ENCODE data around the gene PCDH18. TPM values are rescaled to one million over a fixed set of nuclear protein-coding genes. Genes with fewer than 3 reads are reported as not detected.

Gene PCDH18
- total and polyA plus RNA-seq, 4 donors, result 0.89 to 7.7 (median 2.3) TPM

- Histone ChIP-seq H3K4me3 (ENCODE audit: low read depth in 1 of 3, low read length in 3 of 3) (no peak overlapping the region), H3K9ac (ENCODE audit: low read depth in 1 of 2, low read length in 2 of 2) (no peak overlapping the region), H3K27me3 (ENCODE audit: control insufficient read depth in 4 of 4, insufficient read depth in 4 of 4, low read length in 3 of 4) (no peaks in the 10 kb centered on the region), H3K4me1 (ENCODE audit: control insufficient read depth in 4 of 4, insufficient read depth in 4 of 4, low read length in 3 of 4) (no peaks in the 10 kb centered on the region), H3K36me3 (ENCODE audit: control insufficient read depth in 4 of 4, insufficient read depth in 3 of 4, low read depth in 1 of 4, low read length in 3 of 4) (no peaks in the 10 kb centered on the region), H3K27ac (ENCODE audit: low read depth in 1 of 2, low read length in 2 of 2) (no peak overlapping the region), H3K9me3 (ENCODE audit: control insufficient read depth in 4 of 4, low read length in 3 of 4) (no peaks in the 10 kb centered on the region)
- no peak for DNase-seq (ENCODE audit: low spot score)
- WGBS, result 25% methylated on average over 3 of the region's 3 CpGs
- TF ChIP-seq RXRA (IDR thresholded peaks at IDR 0.05), result no peak
- TF ChIP-seq REST (IDR thresholded peaks at IDR 0.05), result no peak
- TF ChIP-seq FOXA1 (IDR thresholded peaks at IDR 0.05), result no peak
- TF ChIP-seq CTCF (IDR thresholded peaks at IDR 0.05; ENCODE audit: low read depth, low read length, missing input control), result no peak
- TF ChIP-seq GABPA (IDR thresholded peaks at IDR 0.05 in 1 of 2, conservative IDR thresholded peaks at IDR 0.05 in 1 of 2), result no peak
- TF ChIP-seq SP1 (IDR thresholded peaks at IDR 0.05), result no peak
- TF ChIP-seq JUND (IDR thresholded peaks at IDR 0.05), result no peak
- no peak for TF ChIP-seq ZBTB33 (IDR thresholded peaks at IDR 0.05)
- TF ChIP-seq NR2F2 (IDR thresholded peaks at IDR 0.05), result no peak
- TF ChIP-seq RAD21 (IDR thresholded peaks at IDR 0.05), result no peak
- TF ChIP-seq MAX (IDR thresholded peaks at IDR 0.05), result no peak
- no peak for TF ChIP-seq HNF4G (IDR thresholded peaks at IDR 0.05)
- no peak for TF ChIP-seq TAF1 (conservative IDR thresholded peaks at IDR 0.05)
- TF ChIP-seq HNF4A (conservative IDR thresholded peaks at IDR 0.05), result no peak
- TF ChIP-seq YY1 (IDR thresholded peaks at IDR 0.05), result no peak
- TF ChIP-seq EGR1 (IDR thresholded peaks at IDR 0.05; ENCODE audit: low read depth in 2 of 2), result no peak
- no peak for TF ChIP-seq FOXA2 (IDR thresholded peaks at IDR 0.05)
- TF ChIP-seq ATF3 (IDR thresholded peaks at IDR 0.05), result no peak
These were observed 8.9 kb upstream of the PCDH18 start for GRCh38 chr4:137541181-137541580.

Measured in liver (tissue), 9 donors.